A673 (cell line): ENCODE measurements around the gene KCNQ1. TPM values are rescaled to one million over a fixed set of nuclear protein-coding genes. Genes with fewer than 3 reads are reported as not detected.

Source experiments
- BruUV-seq: library from RNA; stranded (reverse); fragments of 400-500 nt; replicated peaks from 2 replicates; lab custom pipeline; 2021; lab: Mats Ljungman, UMichigan
- CTCF ChIA-PET: fragments of 300-600 bp; sonication (Branson Sonifier 250); formaldehyde crosslinking; loops from one replicate; lab custom pipeline; 2022; ENCODE audit warnings: antibody characterized with exemption; lab: Charles Lee
- POLR2A ChIA-PET: fragments of 300-600 bp; sonication (Branson Sonifier 250); formaldehyde crosslinking; loops from one replicate; lab custom pipeline; 2022; ENCODE audit warnings: antibody characterized with exemption; ENCODE audit not compliant: low non-redundant PET; lab: Charles Lee
- DNase-seq: peaks from one replicate; pipeline ENCODE4 v3.0.0-alpha.2; 2015; ENCODE audit warnings: low spot score
- H3K27ac ChIP-seq: fragments of 200-600 bp; sonication (generic); 2 replicates; pipeline ENCODE4 v1.5.1; 2016; ENCODE audit warnings: mixed run types, low read depth, mild to moderate bottlenecking, mixed read lengths, antibody characterized with exemption, low read length; ENCODE audit not compliant: poor library complexity, severe bottlenecking
- H3K27me3 ChIP-seq: fragments of 200-600 bp; sonication (generic); replicated peaks from 2 replicates; pipeline ENCODE4 v1.6.1; 2017; ENCODE audit warnings: mixed run types, low read depth, mild to moderate bottlenecking, mixed read lengths, antibody characterized with exemption, low read length; ENCODE audit not compliant: insufficient read depth, poor library complexity
- H3K36me3 ChIP-seq: fragments of 200-600 bp; sonication (generic); 2 replicates; pipeline ENCODE4 v1.6.1; 2016; ENCODE audit warnings: mixed run types, mild to moderate bottlenecking, mixed read lengths, antibody characterized with exemption, low read length; ENCODE audit not compliant: insufficient read depth, poor library complexity, severe bottlenecking
- H3K4me1 ChIP-seq: fragments of 200-600 bp; sonication (generic); 2 replicates; pipeline ENCODE4 v1.6.1; 2017; ENCODE audit warnings: mixed run types, mild to moderate bottlenecking, mixed read lengths, antibody characterized with exemption, low read length; ENCODE audit not compliant: insufficient read depth, poor library complexity, severe bottlenecking
- H3K4me3 ChIP-seq: fragments of 200-600 bp; sonication (generic); 2 replicates; pipeline ENCODE4 v1.5.1; 2016; ENCODE audit warnings: low read depth, mixed run types, mild to moderate bottlenecking, mixed read lengths, low read length; ENCODE audit not compliant: poor library complexity, severe bottlenecking
- H3K9me3 ChIP-seq: fragments of 200-600 bp; sonication (generic); 2 replicates; pipeline ENCODE4 v1.6.1; 2016; ENCODE audit warnings: mixed run types, low read depth, mild to moderate bottlenecking, mixed read lengths, antibody characterized with exemption, low read length; ENCODE audit not compliant: poor library complexity, severe bottlenecking
- EZH2 ChIP-seq: fragments of 200-600 bp; sonication (generic); IDR thresholded peaks from 2 replicates; pipeline ENCODE4 v1.6.1; 2017; ENCODE audit warnings: borderline replicate concordance, low read depth, mild to moderate bottlenecking, mixed read lengths, antibody characterized with exemption, low read length; ENCODE audit not compliant: poor library complexity, severe bottlenecking
- intact Hi-C: fragments of 100-400 bp; cut with micrococcal nuclease; formaldehyde crosslinking; loops from one replicate; pipeline ENCODE4 v1.10.0; 2022; ENCODE audit not compliant: unreplicated experiment
- total RNA-seq: library from RNA; stranded (reverse); gene quantifications from 2 replicates; pipeline ENCODE4 v1.2.3, GENCODE V29; 2021
- TF ChIP-seq, protein P1 (sequence below): fragments of 300-800, 200-600 bp; sonication (generic); conservative IDR thresholded peaks from 2 replicates; pipeline ENCODE4 v1.5.1; 2017; ENCODE audit warnings: low read depth, mild to moderate bottlenecking, antibody characterized with exemption, low read length, moderate library complexity, mixed read lengths

Gene KCNQ1
- total RNA-seq, 1 experiment from 2014 or later: not detected

DNA sequence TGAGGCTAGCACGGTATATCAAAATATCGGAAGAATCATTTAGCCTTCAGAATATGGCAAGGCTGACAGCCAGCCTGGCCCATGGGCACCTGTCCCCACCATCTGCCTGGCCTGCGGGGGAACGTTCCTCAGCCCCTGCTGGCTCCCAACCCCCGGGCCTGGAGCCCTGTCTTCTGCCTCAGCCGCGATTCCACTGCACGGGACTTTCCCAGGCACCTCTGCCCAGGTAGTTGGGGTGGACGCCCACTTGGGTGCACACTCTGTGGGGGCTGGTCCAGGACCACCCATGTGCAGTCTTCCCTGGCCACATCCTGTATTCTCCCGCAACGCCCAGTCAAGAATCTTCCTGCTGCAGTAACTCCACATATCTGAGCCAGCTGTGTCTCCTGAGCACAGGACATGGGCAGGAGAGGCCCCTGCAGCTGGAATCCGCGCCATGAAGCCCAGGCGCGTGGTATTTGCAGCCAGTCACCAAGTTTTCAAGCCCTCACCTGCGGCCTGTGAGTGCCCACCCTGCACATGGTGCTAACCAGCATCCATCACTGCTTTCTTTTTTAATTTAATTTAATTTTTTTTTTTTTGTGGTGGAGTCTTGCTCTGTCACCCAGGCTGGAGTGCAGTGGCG is 77.9 kb downstream of the KCNQ1 start:
- Histone ChIP-seq H3K27ac (no peak overlapping the region), H3K4me3 (no peak overlapping the region), H3K36me3 (no peaks in the 10 kb centered on the region), H3K27me3 (no peaks in the 10 kb centered on the region), H3K9me3 (no peaks in the 10 kb centered on the region), H3K4me1 (no peaks in the 10 kb centered on the region)
- CTCF ChIA-PET: no interaction called here
- POLR2A ChIA-PET: no interaction called here
- DNase-seq: no peak
- BruUV-seq: no TSS peak
- intact Hi-C loops: no loop called here
- TF ChIP-seq, protein P1, sequence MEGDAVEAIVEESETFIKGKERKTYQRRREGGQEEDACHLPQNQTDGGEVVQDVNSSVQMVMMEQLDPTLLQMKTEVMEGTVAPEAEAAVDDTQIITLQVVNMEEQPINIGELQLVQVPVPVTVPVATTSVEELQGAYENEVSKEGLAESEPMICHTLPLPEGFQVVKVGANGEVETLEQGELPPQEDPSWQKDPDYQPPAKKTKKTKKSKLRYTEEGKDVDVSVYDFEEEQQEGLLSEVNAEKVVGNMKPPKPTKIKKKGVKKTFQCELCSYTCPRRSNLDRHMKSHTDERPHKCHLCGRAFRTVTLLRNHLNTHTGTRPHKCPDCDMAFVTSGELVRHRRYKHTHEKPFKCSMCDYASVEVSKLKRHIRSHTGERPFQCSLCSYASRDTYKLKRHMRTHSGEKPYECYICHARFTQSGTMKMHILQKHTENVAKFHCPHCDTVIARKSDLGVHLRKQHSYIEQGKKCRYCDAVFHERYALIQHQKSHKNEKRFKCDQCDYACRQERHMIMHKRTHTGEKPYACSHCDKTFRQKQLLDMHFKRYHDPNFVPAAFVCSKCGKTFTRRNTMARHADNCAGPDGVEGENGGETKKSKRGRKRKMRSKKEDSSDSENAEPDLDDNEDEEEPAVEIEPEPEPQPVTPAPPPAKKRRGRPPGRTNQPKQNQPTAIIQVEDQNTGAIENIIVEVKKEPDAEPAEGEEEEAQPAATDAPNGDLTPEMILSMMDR: no peak
- TF ChIP-seq EZH2: no peak

DNA sequence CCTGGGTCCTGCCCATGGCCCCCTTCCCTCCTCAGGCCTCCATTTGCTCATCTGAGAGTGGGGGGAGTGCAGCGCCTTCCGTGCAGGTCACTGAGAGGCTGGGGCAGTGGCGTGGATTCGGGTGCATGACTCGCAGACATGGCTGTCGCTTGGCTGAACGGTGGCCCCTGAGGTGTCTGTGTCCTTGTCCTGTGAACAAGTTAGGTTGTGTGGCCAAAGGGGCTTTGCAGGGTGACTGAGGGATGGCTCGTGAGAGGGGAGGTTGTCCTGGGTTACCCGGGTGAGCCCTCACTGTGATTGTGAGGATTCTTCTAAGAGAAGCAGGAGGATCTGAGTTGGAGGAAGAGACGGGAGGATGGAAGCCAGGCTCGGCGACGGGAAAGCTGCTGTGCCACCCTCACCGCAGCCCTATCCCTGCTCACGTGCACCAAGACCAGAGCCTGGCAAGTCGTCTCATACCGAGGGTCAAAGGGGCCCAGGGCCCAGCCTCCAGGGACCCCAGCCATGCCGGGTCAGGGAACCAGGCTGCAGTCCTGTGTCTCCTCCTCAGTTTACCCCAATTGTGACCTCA is 79.1 kb downstream of the KCNQ1 start:
- no peaks in the 10 kb centered on the region for H3K36me3 ChIP-seq
- ChIA-PET POLR2A (no interaction called here), CTCF (no interaction called here)
- no peak overlapping the region for H3K27ac ChIP-seq
- no peaks in the 10 kb centered on the region for H3K27me3 ChIP-seq
- H3K4me1 ChIP-seq: no peaks in the 10 kb centered on the region
- no peak for DNase-seq
- H3K4me3 ChIP-seq: no peak overlapping the region
- TF ChIP-seq, protein P1: no peak
- TF ChIP-seq EZH2: no peak
- intact Hi-C loops: no loop called here
- H3K9me3 ChIP-seq: no peaks in the 10 kb centered on the region
- BruUV-seq: no TSS peak

- intact Hi-C loops: no loop called here
- H3K27me3 ChIP-seq: no peaks in the 10 kb centered on the region
- BruUV-seq: no TSS peak
- no peak for DNase-seq
- ChIA-PET CTCF (no interaction called here), POLR2A (no interaction called here)
- no peak for TF ChIP-seq EZH2
- TF ChIP-seq, protein P1: no peak
- H3K9me3 ChIP-seq: no peaks in the 10 kb centered on the region
- no peak overlapping the region for H3K27ac ChIP-seq
- no peaks in the 10 kb centered on the region for H3K4me1 ChIP-seq
- no peaks in the 10 kb centered on the region for H3K36me3 ChIP-seq
- no peak overlapping the region for H3K4me3 ChIP-seq
Measured at GRCh38 chr11:2524446-2525165, 79.8 kb downstream of the KCNQ1 start.
